8988T (cell line): ENCODE measurements around the gene CHRNE.
"Not testable (repeated sequence)": the region's sequence is repeated elsewhere in the genome, so short reads cannot be mapped to it uniquely, and the experiment has no call there.

Source experiments
- DNase-seq: peaks from one replicate; pipeline ENCODE4 v3.0.0; 2011

The CHRNE gene

DNA sequence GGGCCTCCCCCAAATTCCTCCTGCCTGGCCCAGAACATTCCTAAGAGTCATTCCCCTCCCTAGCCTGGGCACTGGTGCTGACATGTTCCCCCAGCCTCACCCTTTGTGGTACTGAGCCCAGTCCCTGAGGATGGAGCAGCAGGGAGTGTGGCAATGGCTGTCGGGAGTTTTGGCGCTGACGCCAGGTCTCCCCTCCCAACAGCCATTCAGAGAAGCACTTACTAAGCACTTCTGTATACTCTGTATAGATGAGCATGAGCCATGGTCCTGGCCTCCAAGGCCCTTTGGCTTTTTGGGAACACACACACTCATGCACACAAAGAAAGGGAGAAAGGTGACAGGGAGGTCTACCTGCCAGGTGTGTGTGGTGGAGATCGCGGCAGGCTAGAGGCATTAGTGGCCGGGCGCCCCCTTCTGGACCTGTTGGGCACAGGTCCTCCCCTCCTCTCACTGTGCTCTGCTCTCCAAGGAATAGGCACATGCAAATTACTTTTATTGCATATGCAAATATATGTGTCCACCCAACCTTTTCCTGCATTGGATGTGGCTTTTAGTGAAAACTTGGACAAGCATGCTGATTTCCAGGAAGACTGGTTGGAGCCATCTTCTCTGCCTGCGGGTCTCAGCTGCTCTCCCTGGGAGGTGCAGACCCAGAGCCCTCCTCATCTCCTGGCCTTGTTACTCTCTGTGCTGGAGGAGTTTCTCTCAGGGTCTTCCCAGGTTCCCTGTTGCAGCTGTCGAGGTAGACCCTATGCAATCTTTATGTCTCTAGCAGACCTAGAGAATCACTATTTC is 20.9 kb downstream of the CHRNE start:
- DNase-seq = no peak

DNA sequence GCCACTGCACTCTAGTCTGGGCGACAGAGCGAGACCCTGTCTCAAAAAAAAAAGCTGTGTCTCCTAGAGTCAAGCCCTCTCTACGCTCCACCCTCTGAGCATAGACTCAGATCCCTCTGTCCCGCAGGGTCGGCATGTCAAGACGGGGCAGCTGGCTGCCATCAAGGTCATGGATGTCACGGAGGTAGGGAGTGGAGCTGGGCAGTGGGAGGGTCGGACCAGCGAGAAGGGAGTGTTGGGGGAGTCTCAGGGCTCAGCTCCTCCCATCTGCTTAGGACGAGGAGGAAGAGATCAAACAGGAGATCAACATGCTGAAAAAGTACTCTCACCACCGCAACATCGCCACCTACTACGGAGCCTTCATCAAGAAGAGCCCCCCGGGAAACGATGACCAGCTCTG is 22.0 kb downstream of the CHRNE start:
- DNase-seq = no peak

DNA sequence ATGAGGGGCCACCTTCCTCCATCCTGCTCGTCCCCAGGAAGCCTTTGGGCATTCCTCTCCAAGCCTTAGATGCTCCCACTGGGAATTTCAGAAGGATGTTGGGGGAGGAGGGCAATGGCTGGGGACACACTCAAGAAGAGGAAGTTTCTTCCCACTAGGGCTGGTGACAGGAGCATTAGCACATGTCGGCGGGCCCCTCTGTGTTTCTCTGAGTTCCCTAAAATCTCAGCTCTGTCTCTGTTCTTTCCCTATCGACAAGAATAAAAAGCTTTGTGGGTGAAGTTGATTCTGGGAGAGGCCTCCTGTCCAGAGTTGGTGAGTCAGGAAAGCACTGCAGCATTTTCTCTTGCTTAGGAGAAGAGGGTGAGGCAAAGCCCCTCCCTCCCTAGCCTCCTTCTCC is 23.3 kb downstream of the CHRNE start:
- no peak for DNase-seq

DNA sequence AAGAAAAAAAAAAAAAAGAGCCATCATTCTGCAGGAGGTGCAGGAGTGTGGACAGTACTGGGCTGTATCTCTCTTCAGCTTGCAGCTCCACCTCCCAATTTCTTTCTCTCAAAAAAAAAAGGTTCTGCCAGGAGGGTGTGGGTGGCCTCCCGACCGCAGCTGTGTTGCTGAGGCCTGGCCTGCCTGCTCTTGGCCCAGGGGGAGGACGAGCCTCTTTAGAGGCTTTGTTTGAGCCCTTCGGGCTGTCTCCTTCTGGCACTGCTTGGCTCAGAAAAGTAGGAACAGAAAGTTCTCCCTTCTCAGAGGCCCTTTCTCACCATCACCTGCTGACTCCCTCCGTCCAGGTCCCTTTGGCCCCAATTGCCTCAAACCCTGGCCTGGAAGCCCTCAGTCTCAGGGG is 25.8 kb downstream of the CHRNE start:
- DNase-seq = no peak

GRCh38 chr17:4872786-4873185 is 30.1 kb downstream of the CHRNE start:
- DNase-seq = no peak

DNA sequence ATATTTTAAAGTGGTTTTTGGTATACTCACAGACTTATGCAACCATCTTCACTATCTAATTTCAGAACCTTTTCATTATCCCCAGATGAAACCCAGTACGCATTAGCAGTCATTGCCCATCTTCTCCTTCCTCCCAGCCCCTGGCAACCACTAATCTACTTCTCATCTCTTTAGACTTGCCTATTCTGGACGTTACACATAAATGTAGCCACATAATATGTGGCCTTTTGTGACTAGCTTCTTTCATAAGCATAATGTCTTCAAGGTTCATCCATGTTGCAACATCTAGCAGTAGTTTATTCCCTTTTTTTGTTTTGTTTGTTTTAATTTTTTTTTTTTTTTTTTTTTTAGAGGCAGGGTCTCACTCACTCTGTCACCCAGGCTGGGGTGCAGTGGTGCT is 32.0 kb downstream of the CHRNE start:
- no peak for DNase-seq

DNA sequence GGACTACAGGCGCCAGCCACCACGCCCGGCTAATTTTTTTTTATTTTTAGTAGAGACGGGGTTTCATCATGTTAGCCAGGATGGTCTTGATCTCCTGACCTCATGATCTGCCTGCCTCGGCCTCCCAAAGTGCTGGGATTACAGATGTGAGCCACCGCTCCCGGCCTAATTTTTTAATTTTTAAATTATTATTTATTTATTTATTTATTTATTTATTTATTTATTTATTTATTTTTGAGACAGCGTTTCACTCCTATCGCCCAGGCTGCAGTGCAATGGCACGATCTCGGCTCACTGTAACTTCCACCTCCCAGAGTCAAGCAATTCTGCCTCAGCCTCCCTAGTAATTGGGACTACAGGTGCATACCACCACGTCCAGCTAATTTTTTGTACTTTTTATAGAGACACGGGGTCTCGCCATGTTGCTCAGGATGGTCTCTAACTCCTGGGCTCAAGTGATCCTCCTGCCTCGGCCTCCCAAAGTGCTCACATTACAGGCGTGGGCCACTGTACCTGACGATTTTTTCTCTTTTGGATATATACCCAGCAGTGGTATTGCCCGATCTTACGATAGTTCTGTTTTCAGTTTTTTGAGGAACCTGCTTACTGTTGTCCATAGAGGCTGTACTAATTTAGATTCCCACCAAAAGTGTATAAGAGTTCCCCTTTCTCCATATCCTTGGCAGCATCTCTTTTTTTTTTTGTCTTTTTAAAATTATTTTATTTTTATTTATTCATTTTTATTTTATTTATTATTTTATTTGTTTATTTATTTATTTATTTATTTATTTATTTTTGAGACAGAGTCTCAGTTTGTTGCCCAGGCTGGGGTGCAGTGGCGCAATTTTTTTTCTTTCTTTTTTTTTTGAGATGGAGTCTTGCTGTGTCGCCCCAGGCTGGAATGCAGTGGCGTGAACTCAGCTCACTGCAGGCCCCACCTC is 33.6 kb downstream of the CHRNE start:
- not testable (repeated sequence) for DNase-seq

DNA sequence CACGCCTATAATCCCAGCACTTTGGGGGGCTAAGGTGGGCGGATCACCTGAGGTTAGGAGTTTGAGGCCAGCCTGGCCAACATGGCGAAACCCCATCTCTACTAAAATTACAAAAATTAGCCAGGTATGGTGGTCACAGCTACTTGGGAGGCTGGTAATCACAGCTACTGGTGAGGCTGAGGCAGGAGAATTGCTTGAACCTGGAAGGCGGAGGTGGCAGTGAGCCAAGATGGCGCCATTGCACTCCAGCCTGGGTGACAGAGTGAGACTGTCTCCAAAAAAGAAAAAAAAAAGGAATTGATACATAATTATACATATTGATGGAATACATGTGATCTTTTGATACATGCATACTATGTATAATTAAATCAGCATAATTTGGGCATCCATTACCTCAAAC is 35.4 kb downstream of the CHRNE start:
- DNase-seq = not testable (repeated sequence)

GRCh38 chr17:4863321-4863720 is 39.6 kb downstream of the CHRNE start:
- no peak for DNase-seq

- no peak for DNase-seq
These were observed 40.2 kb downstream of the CHRNE start for GRCh38 chr17:4862720-4863119.

GRCh38 chr17:4861052-4861451 is 41.8 kb downstream of the CHRNE start:
- DNase-seq = no peak

GRCh38 chr17:4860651-4861050 is 42.2 kb downstream of the CHRNE start:
- DNase-seq = no peak

GRCh38 chr17:4859816-4860625 is 42.9 kb downstream of the CHRNE start:
- DNase-seq = no peak

- DNase-seq = peak; percentile 33
These were observed 44.0 kb downstream of the CHRNE start for GRCh38 chr17:4858882-4859260.

- no peak for DNase-seq
These were observed 44.6 kb downstream of the CHRNE start for GRCh38 chr17:4858068-4858881.

DNA sequence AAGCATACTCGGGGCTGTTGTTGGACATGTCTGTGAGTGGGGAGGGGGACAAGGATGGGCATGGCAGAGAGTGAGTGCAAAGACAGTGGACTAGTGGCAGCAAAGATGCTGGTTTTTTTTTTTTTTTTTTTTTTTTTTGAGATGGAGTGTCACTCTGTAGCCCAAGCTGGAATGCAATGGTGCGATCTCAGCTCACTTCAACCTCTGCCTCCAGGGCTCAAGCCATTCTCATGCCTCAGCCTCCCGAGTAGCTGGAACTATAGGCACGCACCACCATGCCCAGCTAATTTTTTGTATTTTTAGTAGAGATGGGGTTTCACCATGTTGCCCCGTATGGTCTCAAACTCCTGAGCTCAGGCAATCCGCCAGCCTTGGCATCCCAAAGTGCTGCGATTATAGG is 45.6 kb downstream of the CHRNE start:
- not testable (repeated sequence) for DNase-seq

GRCh38 chr17:4856937-4857314 is 46.0 kb downstream of the CHRNE start:
- no peak for DNase-seq

DNA sequence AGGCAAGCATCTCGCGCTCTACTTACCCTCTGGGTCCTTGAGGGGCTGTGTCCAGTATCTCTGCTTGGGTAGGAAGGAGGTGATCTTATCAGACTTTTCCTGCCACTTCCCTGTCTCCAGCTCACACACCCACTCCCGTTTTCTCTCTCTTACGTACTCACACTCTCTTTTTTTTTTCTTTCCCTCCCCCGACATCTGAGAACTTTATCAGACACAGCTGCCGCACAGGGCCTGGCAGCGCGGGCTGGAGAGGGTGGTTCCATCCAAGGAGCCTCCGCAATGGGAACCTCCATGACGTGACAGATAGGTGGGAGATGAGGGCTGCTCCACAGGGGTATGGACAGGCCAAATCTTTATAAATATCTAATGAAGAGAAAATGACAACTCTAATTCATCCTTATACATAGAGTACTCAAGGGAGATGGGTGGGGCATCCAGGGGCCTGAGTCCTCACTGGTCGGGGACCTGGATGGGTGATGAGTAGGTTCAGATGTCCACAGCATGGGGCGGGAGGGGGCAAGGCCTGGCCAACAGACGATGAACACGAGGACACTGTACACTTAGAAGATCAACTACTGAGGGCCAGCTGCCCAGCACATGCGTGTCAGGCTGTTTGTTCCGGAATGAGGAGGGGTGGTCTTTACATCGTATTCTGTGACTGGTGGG is 46.5 kb downstream of the CHRNE start:
- no peak for DNase-seq

DNA sequence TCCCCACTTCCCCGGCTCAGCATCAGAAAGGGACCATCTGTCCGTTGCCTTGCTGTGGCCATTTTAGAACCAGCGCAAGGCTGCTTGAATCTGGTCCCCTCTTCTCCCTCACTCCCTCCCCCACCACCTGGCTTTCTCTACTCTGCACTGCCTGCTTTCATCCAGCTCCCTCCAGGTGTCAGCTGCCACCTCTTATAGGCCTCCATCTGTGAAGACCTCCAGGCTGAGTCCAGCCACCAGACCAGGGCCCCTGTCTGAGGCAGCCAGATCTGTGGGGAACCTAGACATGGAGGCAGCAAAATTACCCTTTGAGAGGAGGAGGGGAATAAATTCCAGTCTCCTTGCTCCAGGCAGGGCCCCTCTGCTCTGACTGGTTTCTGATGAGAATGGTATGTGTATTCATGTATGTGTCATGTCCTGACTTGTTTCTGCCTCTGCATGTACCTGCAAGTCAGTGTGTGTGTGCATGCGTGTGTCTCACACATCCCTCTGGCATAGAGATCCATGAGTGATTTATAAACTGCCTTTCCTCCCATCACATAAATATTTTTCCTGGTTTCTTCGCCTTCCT is 48.7 kb downstream of the CHRNE start:
- DNase-seq = no peak

- DNase-seq = no peak
These were observed 49.7 kb downstream of the CHRNE start for GRCh38 chr17:4853208-4853671.

- no peak for DNase-seq
These were observed 50.2 kb downstream of the CHRNE start for GRCh38 chr17:4852567-4853207.
